Karpas-422 (cell line): ENCODE measurements around the gene LIN28B. TPM values are rescaled to one million over a fixed set of nuclear protein-coding genes. Genes with fewer than 3 reads are reported as not detected.

Source experiments
- DNase-seq: peaks from one replicate; pipeline ENCODE4 v3.0.0-alpha.2; 2015
- H2AFZ ChIP-seq: fragments of 200-600 bp; sonication (generic); 2 replicates; pipeline ENCODE4 v1.6.1; 2014; ENCODE audit warnings: antibody characterized with exemption, low read length, mixed read lengths
- H3K27ac ChIP-seq: fragments of 200-600 bp; sonication (generic); 2 replicates; pipeline ENCODE4 v1.5.1; 2014; ENCODE audit warnings: mild to moderate bottlenecking, low read length, moderate library complexity
- H3K27me3 ChIP-seq: fragments of 200-600 bp; sonication (generic); 2 replicates; pipeline ENCODE4 v1.6.1; 2014; ENCODE audit warnings: low read length, mixed read lengths
- H3K36me3 ChIP-seq: fragments of 200-600 bp; sonication (generic); 2 replicates; pipeline ENCODE4 v1.6.1; 2014; ENCODE audit warnings: low read length, mixed read lengths; ENCODE audit not compliant: insufficient read depth
- H3K4me1 ChIP-seq: fragments of 200-600 bp; sonication (generic); 2 replicates; pipeline ENCODE4 v1.6.1; 2014; ENCODE audit warnings: mild to moderate bottlenecking, low read length, mixed read lengths
- H3K4me2 ChIP-seq: fragments of 200-600 bp; sonication (generic); 2 replicates; pipeline ENCODE4 v1.6.1; 2014; ENCODE audit warnings: low read length, low read depth, mild to moderate bottlenecking; ENCODE audit not compliant: poor library complexity, severe bottlenecking
- H3K4me3 ChIP-seq: fragments of 200-600 bp; sonication (generic); 2 replicates; pipeline ENCODE4 v1.5.1; 2014; ENCODE audit warnings: mild to moderate bottlenecking, antibody characterized with exemption, low read length, mixed read lengths
- H3K79me2 ChIP-seq: fragments of 200-600 bp; sonication (generic); 2 replicates; pipeline ENCODE4 v1.6.1; 2014; ENCODE audit warnings: mild to moderate bottlenecking, low read length, mixed read lengths
- H3K9ac ChIP-seq: fragments of 200-600 bp; sonication (generic); 2 replicates; pipeline ENCODE4 v1.6.0; 2014; ENCODE audit warnings: low read length
- H3K9me2 ChIP-seq: fragments of 200-600 bp; sonication (generic), shearing (Covaris generic); replicated peaks from 2 replicates; pipeline ENCODE4 v1.6.0; 2014; ENCODE audit warnings: mild to moderate bottlenecking, low read length, moderate library complexity; ENCODE audit not compliant: insufficient read depth
- H3K9me3 ChIP-seq: fragments of 300-700, 200-600 bp; sonication (generic); 2 replicates; pipeline ENCODE4 v1.6.1; 2014; ENCODE audit warnings: low read length, mixed read lengths
- H4K20me1 ChIP-seq: fragments of 200-600 bp; sonication (generic); 2 replicates; pipeline ENCODE4 v1.6.1; 2014; ENCODE audit warnings: mild to moderate bottlenecking, antibody characterized with exemption, low read length, low read depth; ENCODE audit not compliant: insufficient read depth
- total RNA-seq: library from RNA; depleted of rRNA; stranded (reverse); fragments of >200 nt; shearing (Covaris generic); gene quantifications from 2 replicates; pipeline ENCODE4 v1.2.3, GENCODE V29; 2014; ENCODE audit warnings: low replicate concordance; rRNA removed

Gene LIN28B
- total RNA-seq = 9.5 and 21.4 TPM in 2 replicates

DNA sequence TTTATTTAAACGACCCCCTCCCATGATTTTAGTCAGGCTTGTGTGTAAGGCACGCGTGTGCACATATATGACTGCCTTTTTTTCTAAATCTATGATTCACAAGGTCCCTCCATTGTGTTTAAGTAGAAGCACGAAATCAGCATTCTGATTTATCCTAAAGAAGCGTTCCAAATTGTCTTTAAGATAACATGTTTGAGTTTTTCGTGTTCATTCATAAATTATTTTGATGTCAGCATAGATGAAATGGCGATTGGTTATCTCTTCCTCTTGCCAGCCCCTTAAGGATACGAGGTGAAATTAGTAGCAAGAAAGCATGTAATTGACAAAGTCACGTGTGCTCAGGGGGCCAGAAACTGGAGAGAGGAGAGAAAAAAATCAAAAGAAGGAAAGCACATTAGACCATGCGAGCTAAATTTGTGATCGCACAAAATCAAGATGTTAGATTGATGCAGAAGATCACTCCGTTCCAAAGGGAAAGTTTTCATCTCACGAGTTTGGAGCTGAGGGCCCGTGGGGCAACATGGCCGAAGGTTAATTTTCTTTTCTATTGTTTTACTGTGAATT lies at the start of gene LIN28B:
Gene LIN28B (plus strand): TSS at position 377 of the 564 bp plus-strand sequence. CDS start 144 bp downstream, at position 521.
- no peaks in the 10 kb centered on the region for H3K9me2 ChIP-seq
- peak within 1 kb of the TSS; percentile 67 for H3K4me3 ChIP-seq
- peak within 1 kb of the TSS; percentile 75 for H3K9ac ChIP-seq
- DNase-seq = peak; percentile 87
- H3K79me2 ChIP-seq = peaks cover 36% of the 10 kb centered on the region
- peak within 1 kb of the TSS; percentile 37; the same call in 1 of the 2 replicates for H2AFZ ChIP-seq
- H4K20me1 ChIP-seq = no peaks in the 10 kb centered on the region
- H3K4me1 ChIP-seq = peaks cover 29% of the 10 kb centered on the region
- 0 out of 2 replicates have a peak, but pooled peaks cover under 1% of the 10 kb centered on the region for H3K36me3 ChIP-seq
- H3K4me2 ChIP-seq = peak within 1 kb of the TSS; percentile 85
- peak within 1 kb of the TSS; percentile 90 for H3K27ac ChIP-seq
- H3K27me3 ChIP-seq = no peaks in the 10 kb centered on the region
- no peaks in the 10 kb centered on the region for H3K9me3 ChIP-seq

GRCh38 chr6:104908031-104908887 lies 48.6 kb upstream of the LIN28B start:
- DNase-seq = no peak
- Histone ChIP-seq H2AFZ (no peak overlapping the region), H3K79me2 (no peaks in the 10 kb centered on the region), H3K4me1 (no peaks in the 10 kb centered on the region), H3K4me2 (no peak overlapping the region), H3K36me3 (no peaks in the 10 kb centered on the region), H3K9ac (no peak overlapping the region), H3K4me3 (no peak overlapping the region), H3K9me3 (no peaks in the 10 kb centered on the region), H3K9me2 (no peaks in the 10 kb centered on the region), H3K27me3 (no peaks in the 10 kb centered on the region), H3K27ac (no peak overlapping the region), H4K20me1 (no peaks in the 10 kb centered on the region)

DNA sequence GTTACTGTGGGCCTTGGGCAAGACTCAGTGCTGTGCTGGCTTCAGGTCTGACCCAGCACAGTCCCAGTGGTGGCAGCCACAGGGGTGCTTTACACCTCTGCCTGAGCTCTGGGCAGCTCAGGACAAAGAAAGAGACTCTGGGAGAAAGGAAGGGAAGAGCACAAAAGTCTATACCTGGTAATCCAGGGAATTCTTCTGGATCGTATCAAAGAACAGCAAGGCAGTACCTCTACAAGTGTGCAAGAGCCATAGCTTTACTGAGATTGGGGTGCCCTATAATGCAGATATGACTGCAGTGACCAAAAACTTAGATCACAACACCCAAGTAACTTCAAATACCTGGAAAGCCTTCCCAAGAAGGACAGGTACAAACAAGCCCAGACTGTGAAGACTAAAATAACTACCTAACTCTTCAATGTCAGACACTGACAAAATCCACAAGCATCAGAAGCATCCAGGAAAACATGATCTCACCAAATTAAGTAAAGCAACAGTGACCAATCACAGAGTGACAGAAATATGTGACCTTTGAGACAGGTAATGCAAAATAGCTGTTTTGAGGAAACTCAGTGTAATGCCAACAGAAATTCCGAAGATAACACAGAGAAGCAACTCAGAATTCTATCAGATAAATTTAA lies 47.9 kb upstream of the LIN28B start:
- no peaks in the 10 kb centered on the region for H3K9me3 ChIP-seq
- H3K4me1 ChIP-seq = no peaks in the 10 kb centered on the region
- no peak overlapping the region for H3K4me3 ChIP-seq
- H3K36me3 ChIP-seq = no peaks in the 10 kb centered on the region
- DNase-seq = no peak
- no peak overlapping the region for H3K4me2 ChIP-seq
- H3K9ac ChIP-seq = no peak overlapping the region
- no peaks in the 10 kb centered on the region for H3K27me3 ChIP-seq
- H3K27ac ChIP-seq = no peak overlapping the region
- no peaks in the 10 kb centered on the region for H3K9me2 ChIP-seq
- H4K20me1 ChIP-seq = no peaks in the 10 kb centered on the region
- H3K79me2 ChIP-seq = no peaks in the 10 kb centered on the region
- no peak overlapping the region for H2AFZ ChIP-seq

- Histone ChIP-seq H3K9ac (no peak overlapping the region), H4K20me1 (no peaks in the 10 kb centered on the region), H3K79me2 (no peaks in the 10 kb centered on the region), H2AFZ (no peak overlapping the region), H3K9me2 (no peaks in the 10 kb centered on the region), H3K36me3 (no peaks in the 10 kb centered on the region), H3K4me1 (no peaks in the 10 kb centered on the region), H3K27me3 (no peaks in the 10 kb centered on the region), H3K4me3 (no peak overlapping the region), H3K27ac (no peak overlapping the region), H3K9me3 (no peaks in the 10 kb centered on the region), H3K4me2 (no peak overlapping the region)
- no peak for DNase-seq
Measured at GRCh38 chr6:104921896-104922295, 35.0 kb upstream of the LIN28B start.

DNA sequence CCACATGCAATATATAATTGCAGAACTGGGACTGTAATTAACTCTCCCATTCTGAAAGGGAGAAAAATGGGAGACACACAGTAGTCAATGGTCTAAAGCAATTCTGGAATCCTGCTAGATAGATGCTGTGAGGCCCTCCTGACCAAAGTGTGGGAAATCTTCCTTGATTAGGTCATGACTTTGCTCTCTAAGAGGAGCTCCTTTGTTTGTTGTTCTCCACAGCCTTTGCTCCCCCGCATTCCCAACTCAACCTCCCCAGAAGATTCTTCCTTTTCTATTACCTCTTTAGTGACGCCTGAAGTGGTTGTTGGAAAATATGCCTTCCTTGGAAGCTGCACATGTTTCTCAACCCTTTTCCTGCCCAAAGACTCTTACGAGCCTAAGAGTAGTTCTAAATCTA lies 28.8 kb upstream of the LIN28B start:
- no peaks in the 10 kb centered on the region for H3K9me2 ChIP-seq
- no peak overlapping the region for H3K9ac ChIP-seq
- no peaks in the 10 kb centered on the region for H3K36me3 ChIP-seq
- no peaks in the 10 kb centered on the region for H3K9me3 ChIP-seq
- no peak for DNase-seq
- H3K4me1 ChIP-seq = no peaks in the 10 kb centered on the region
- H3K27ac ChIP-seq = no peak overlapping the region
- no peaks in the 10 kb centered on the region for H4K20me1 ChIP-seq
- H3K79me2 ChIP-seq = no peaks in the 10 kb centered on the region
- no peak overlapping the region for H3K4me2 ChIP-seq
- no peaks in the 10 kb centered on the region for H3K27me3 ChIP-seq
- no peak overlapping the region for H3K4me3 ChIP-seq
- H2AFZ ChIP-seq = no peak overlapping the region

- H3K4me1 ChIP-seq = peaks cover 4% of the 10 kb centered on the region; the same call in 1 of the 2 replicates
- DNase-seq = no peak
- no peaks in the 10 kb centered on the region for H3K36me3 ChIP-seq
- no peak overlapping the region for H3K9ac ChIP-seq
- H2AFZ ChIP-seq = no peak overlapping the region
- H3K79me2 ChIP-seq = no peaks in the 10 kb centered on the region
- no peaks in the 10 kb centered on the region for H3K9me3 ChIP-seq
- H3K4me3 ChIP-seq = no peak overlapping the region
- H3K27ac ChIP-seq = no peak overlapping the region
- H3K9me2 ChIP-seq = no peaks in the 10 kb centered on the region
- H3K27me3 ChIP-seq = no peaks in the 10 kb centered on the region
- H3K4me2 ChIP-seq = no peak overlapping the region
- no peaks in the 10 kb centered on the region for H4K20me1 ChIP-seq
Measured at GRCh38 chr6:104929353-104929752, 27.6 kb upstream of the LIN28B start.

DNA sequence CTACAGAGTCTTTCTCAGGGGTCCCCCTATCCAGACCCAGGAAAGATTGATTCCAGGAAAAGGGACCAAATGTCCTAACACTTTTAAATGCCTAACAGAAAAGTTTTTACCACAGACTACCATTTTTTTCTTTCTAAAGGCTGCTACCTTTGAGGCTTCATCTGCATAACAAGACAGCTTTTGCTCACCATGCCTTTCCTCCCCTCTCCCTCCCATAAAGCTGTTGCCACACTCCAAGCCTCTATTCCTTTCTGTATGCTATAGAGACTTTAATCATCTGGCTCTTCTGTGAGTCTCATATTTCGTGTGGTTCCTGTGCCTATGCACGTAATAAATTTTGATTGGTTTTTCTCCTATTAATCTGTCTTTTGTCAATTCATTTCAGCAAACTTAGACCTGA lies 26.0 kb upstream of the LIN28B start:
- no peak for DNase-seq
- no peak overlapping the region for H3K4me2 ChIP-seq
- no peak overlapping the region for H3K4me3 ChIP-seq
- H3K27ac ChIP-seq = no peak overlapping the region
- no peaks in the 10 kb centered on the region for H4K20me1 ChIP-seq
- peaks cover 4% of the 10 kb centered on the region; the same call in 1 of the 2 replicates for H3K4me1 ChIP-seq
- H3K36me3 ChIP-seq = no peaks in the 10 kb centered on the region
- no peak overlapping the region for H3K9ac ChIP-seq
- H3K9me3 ChIP-seq = no peaks in the 10 kb centered on the region
- no peaks in the 10 kb centered on the region for H3K79me2 ChIP-seq
- no peak overlapping the region for H2AFZ ChIP-seq
- H3K9me2 ChIP-seq = no peaks in the 10 kb centered on the region
- H3K27me3 ChIP-seq = no peaks in the 10 kb centered on the region
